ENCODE data around the gene COQ3. TPM values are rescaled to one million over a fixed set of nuclear protein-coding genes. Genes with fewer than 3 reads are reported as not detected.

COQ3 gene
- total and polyA plus RNA-seq, 8 donors, result 1.1 to 10.8 (median 3.7) TPM

- DNase-seq (no peak), ATAC-seq (peak in 2 of 4 donors; percentile 33 to 36), FAIRE-seq (no peak)
- no peaks in the 10 kb centered on the region for H3K27me3 ChIP-seq
- no peaks in the 10 kb centered on the region for H3K9me3 ChIP-seq
- H3K4me1 ChIP-seq, result peaks cover 0 to 6% (median 0%) of the 10 kb centered on the region in 3 donors
- peak overlapping the region in 2 of 4 donors; percentile 51 to 84 for H3K27ac ChIP-seq
- intact Hi-C loops (cut with DNase I), result no loop called here
- H3K4me3 ChIP-seq, result peak overlapping the region; percentile 55 to 81 (median 71)
- no peaks in the 10 kb centered on the region for H3K36me3 ChIP-seq
- 19 to 22% methylated on average over 2 of the region's 2 CpGs for WGBS, 2 donors
- TF ChIP-seq CTCF (IDR thresholded peaks at IDR 0.05), result no peak
Observed at GRCh38 chr6:99393366-99393697, 663 bp downstream of the COQ3 start.

GRCh38 chr6:99390896-99391295 lies 3.1 kb downstream of the COQ3 start:
- intact Hi-C loops (cut with DNase I), result no loop called here
- WGBS, 2 donors, result 78 to 88% methylated on average over 3 of the region's 3 CpGs

GRCh38 chr6:99384507-99384906 lies 9.5 kb downstream of the COQ3 start:
- Histone ChIP-seq H3K9me3 (no peaks in the 10 kb centered on the region), H3K4me3 (no peak overlapping the region), H3K36me3 (no peaks in the 10 kb centered on the region), H3K27ac (no peak overlapping the region), H3K27me3 (no peaks in the 10 kb centered on the region), H3K4me1 (no peaks in the 10 kb centered on the region)
- DNase-seq (no peak), FAIRE-seq (no peak), ATAC-seq (no peak)
- TF ChIP-seq CTCF (IDR thresholded peaks at IDR 0.05), result no peak
- intact Hi-C loops (cut with DNase I), result no loop called here
- WGBS, 2 donors, result 94 to 100% methylated on average over 3 of the region's 3 CpGs

More at GRCh38 chr6:99390896-99391295, 3.1 kb downstream of the COQ3 start:
- Histone ChIP-seq H3K36me3 (no peaks in the 10 kb centered on the region), H3K4me3 (no peak overlapping the region), H3K27ac (no peak overlapping the region), H3K9me3 (no peaks in the 10 kb centered on the region), H3K27me3 (no peaks in the 10 kb centered on the region), H3K4me1 (peaks cover 0 to 6% (median 0%) of the 10 kb centered on the region in 3 donors)
- TF ChIP-seq CTCF (IDR thresholded peaks at IDR 0.05), result no peak
- FAIRE-seq (no peak), ATAC-seq (no peak), DNase-seq (no peak)

DNA sequence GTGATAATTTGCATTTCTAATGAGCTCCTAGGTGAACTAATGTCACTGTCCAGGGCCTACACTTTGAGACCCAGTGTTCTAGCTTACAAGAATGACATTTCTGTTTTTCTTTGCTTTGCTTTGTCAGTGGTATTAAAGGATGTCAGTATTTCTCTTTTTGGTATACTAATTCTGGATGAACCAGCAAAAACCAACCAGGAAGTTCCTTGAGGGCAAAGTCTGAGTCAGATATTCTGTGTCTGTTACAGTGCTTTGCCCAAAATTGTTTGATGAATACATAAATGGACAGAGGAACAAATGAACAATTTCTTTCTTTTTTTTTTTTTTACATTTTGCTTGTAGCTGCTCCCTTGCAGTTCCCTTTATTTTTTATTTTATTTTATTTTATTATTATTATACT lies 15.4 kb downstream of the COQ3 start:
- ATAC-seq, result no peak
- intact Hi-C loops (cut with DNase I), result no loop called here

GRCh38 chr6:99369533-99369932 lies 24.5 kb downstream of the COQ3 start:
- no peaks in the 10 kb centered on the region for H3K36me3 ChIP-seq
- H3K4me3 ChIP-seq, result no peak overlapping the region
- intact Hi-C loops (cut with DNase I), result no loop called here
- no peaks in the 10 kb centered on the region for H3K4me1 ChIP-seq
- no peak for TF ChIP-seq CTCF (IDR thresholded peaks at IDR 0.05)
- ATAC-seq, result no peak
- FAIRE-seq, result no peak
- no peak for DNase-seq
- H3K9me3 ChIP-seq, result no peaks in the 10 kb centered on the region
- no peak overlapping the region for H3K27ac ChIP-seq
- H3K27me3 ChIP-seq, result no peaks in the 10 kb centered on the region

More for the DNA sequence above, 15.4 kb downstream of the COQ3 start:
- FAIRE-seq, result no peak
- H3K36me3 ChIP-seq, result no peaks in the 10 kb centered on the region
- H3K4me3 ChIP-seq, result no peak overlapping the region
- H3K27me3 ChIP-seq, result no peaks in the 10 kb centered on the region
- H3K4me1 ChIP-seq, result no peaks in the 10 kb centered on the region
- no peak overlapping the region for H3K27ac ChIP-seq
- no peaks in the 10 kb centered on the region for H3K9me3 ChIP-seq
- DNase-seq, result no peak
- TF ChIP-seq CTCF (IDR thresholded peaks at IDR 0.05), result no peak
